ENCODE data around the gene CHMP5. TPM values are rescaled to one million over a fixed set of nuclear protein-coding genes. Genes with fewer than 3 reads are reported as not detected.

Gene CHMP5
- total RNA-seq, 1 experiment from 2014 or later = 61.8 TPM

- BruUV-seq (replicated peaks) = TSS peak; percentile 92
- RAD21 ChIA-PET (ENCODE audit: low non-redundant PET in 1 of 2, low total read pairs in 2 of 2, uncharacterized antibody in 2 of 2, unreplicated experiment in 2 of 2) = no interaction called here
- peaks cover 44 to 64% of the 10 kb centered on the region in 2 experiments for H3K4me1 ChIP-seq (ENCODE audit: control insufficient read depth in 1 of 2, insufficient read depth in 2 of 2, low read length in 2 of 2)
- DNase-seq (ENCODE audit: low read depth, low spot score) = no peak
- H3K27me3 ChIP-seq (ENCODE audit: insufficient read depth, low read length) = no peaks in the 10 kb centered on the region
- no peak overlapping the region for H2AFZ ChIP-seq (ENCODE audit: low read depth, low read length, poor library complexity, severe bottlenecking)
- POLR2A ChIA-PET = interaction anchor here (1.2 to 1.7 kb wide), 2 partner anchors 30 to 55 kb away, joined by 3 to 8 read pairs; partner anchors contain the start of genes BAG1, CHMP5 and NFX1
- H3K4me2 ChIP-seq (ENCODE audit: low read length) = peak overlapping the region; percentile 63
- 0 out of 4 replicates have a peak overlapping the region, but pooled peaks of 1 of the 2 experiments have one; percentile 27 for H3K4me3 ChIP-seq (replicated peaks in 1 of 2; ENCODE audit: low read depth in 1 of 2, low read length in 2 of 2)
- ATAC-seq = peak; percentile 7
- no peaks in the 10 kb centered on the region for H4K20me1 ChIP-seq (ENCODE audit: insufficient read depth)
- CTCF ChIA-PET = interaction anchor here (0.7 to 1.3 kb wide), 3 partner anchors 9 to 218 kb away, joined by 3 to 4 read pairs (median 3); no protein-coding TSS in a partner anchor
- no peaks in the 10 kb centered on the region for H3K79me2 ChIP-seq (ENCODE audit: insufficient read depth, low read length)
- peak overlapping the region; percentile 35; the same call in 1 of the 2 replicates for H3K27ac ChIP-seq (ENCODE audit: low read depth, low read length)
- H3K36me3 ChIP-seq (ENCODE audit: control insufficient read depth in 1 of 2, insufficient read depth in 2 of 2, low read length in 2 of 2) = no peaks in the 10 kb centered on the region
- no peaks in the 10 kb centered on the region for H3K9me2 ChIP-seq (ENCODE audit: insufficient read depth)
- TF ChIP-seq SRF (IDR thresholded peaks at IDR 0.05; ENCODE audit: low read depth) (no peak), POLR2A (IDR thresholded peaks at IDR 0.05; ENCODE audit: borderline replicate concordance, extremely low read depth, insufficient read depth, insufficient read length) (no peak), EZH2phosphoT487 (IDR thresholded peaks at IDR 0.05; ENCODE audit: borderline replicate concordance) (no peak), FOSL1 (IDR thresholded peaks at IDR 0.05; ENCODE audit: low read depth) (no peak), CTCF (IDR thresholded peaks at IDR 0.05 in 2 of 3, conservative IDR thresholded peaks at IDR 0.05 in 1 of 3; ENCODE audit: borderline replicate concordance in 1 of 3, insufficient read depth in 1 of 3, low read depth in 2 of 3, low read length in 2 of 3) (no peak), EGR1 (IDR thresholded peaks at IDR 0.05; ENCODE audit: low read depth) (no peak), ZFX (IDR thresholded peaks at IDR 0.05) (no peak), POLR2AphosphoS5 (IDR thresholded peaks at IDR 0.05; ENCODE audit: low read depth, low read length) (no peak), REST (IDR thresholded peaks at IDR 0.05; ENCODE audit: low read depth) (no peak), MAX (IDR thresholded peaks at IDR 0.05) (no peak), ZBTB33 (IDR thresholded peaks at IDR 0.05; ENCODE audit: extremely low read depth, insufficient replicate concordance, low read length) (no peak), ZNF274 (IDR thresholded peaks at IDR 0.05; ENCODE audit: low read depth, low read length) (no peak), RAD21 (IDR thresholded peaks at IDR 0.05; ENCODE audit: low read depth) (no peak), ELF1 (IDR thresholded peaks at IDR 0.05; ENCODE audit: borderline replicate concordance, low read depth) (no peak)
- no peaks in the 10 kb centered on the region for H3K9me3 ChIP-seq (ENCODE audit: control insufficient read depth in 1 of 2, insufficient read depth in 1 of 2, low read depth in 1 of 2, low read length in 2 of 2)
- peak overlapping the region; percentile 41 for H3K9ac ChIP-seq (ENCODE audit: low read length)
- intact Hi-C loops (cut with micrococcal nuclease) = loop anchor here (1.0 kb wide), 1 partner anchor 30 kb away; the partner anchor contains the start of gene BAG1
Measured at GRCh38 chr9:33234511-33235467, 30.1 kb upstream of the CHMP5 start.

All from HCT116 (cell line).